Right cardiac atrium (tissue), 5 donors: ENCODE measurements around the gene FOXB2. TPM values are rescaled to one million over a fixed set of nuclear protein-coding genes. Genes with fewer than 3 reads are reported as not detected.
"Not testable (repeated sequence)": the region's sequence is repeated elsewhere in the genome, so short reads cannot be mapped to it uniquely, and the experiment has no call there.

Experiments
- ATAC-seq, 2 donors: fragments of 200-7000 bp; cut with Tn5 transposase; one replicate each; pipeline versions ENCODE4 v1.8.0 to v1.9.1; 2020; ENCODE audit warnings: moderate library complexity in 2 of 2, mild to moderate bottlenecking in 1 of 2
- DNase-seq, 3 donors: peaks; one replicate each; pipeline ENCODE4 v3.0.0-alpha.2; 2020
- H3K27ac ChIP-seq: one replicate; pipeline ENCODE4 v1.5.1; 2013; ENCODE audit warnings: mild to moderate bottlenecking, low read length, control low read depth, moderate library complexity
- H3K27me3 ChIP-seq: one replicate; pipeline ENCODE4 v1.6.1; 2013; ENCODE audit not compliant: control insufficient read depth, insufficient read depth
- H3K4me1 ChIP-seq: one replicate; pipeline ENCODE4 v1.6.1; 2013; ENCODE audit warnings: low read length; ENCODE audit not compliant: control insufficient read depth, insufficient read depth
- H3K4me3 ChIP-seq: one replicate; pipeline ENCODE4 v1.5.1; 2013; ENCODE audit warnings: low read length, control low read depth
- H3K9me3 ChIP-seq: one replicate; pipeline ENCODE4 v1.6.1; 2013; ENCODE audit warnings: low read length; ENCODE audit not compliant: control insufficient read depth
- WGBS: extraction: QIAGEN DNeasy Blood & Tissue Kit; methylation state at CpG from one replicate; pipeline ENCODE4 v1.1.7; 2013; 5-methylcytosine and 5-hydroxymethylcytosine counted together
- intact Hi-C, 4 donors: fragments of 100-400 bp; cut with DNase I; formaldehyde crosslinking; loops; one replicate each; pipeline versions ENCODE4 v1.11.0 to v1.14.0; 2022 to 2023
- long read RNA-seq, 4 donors: library from polyadenylated mRNA; unstranded; transcript quantifications; one replicate each; pipeline ENCODE4 v2.0.0, GENCODE V29; 2020 to 2021
- polyA plus RNA-seq: library from polyadenylated mRNA; stranded (reverse); fragments of 200-250 nt; gene quantifications from one replicate; pipeline ENCODE4 v1.2.3, GENCODE V29; 2013
- total RNA-seq, 4 donors: library from RNA; stranded (reverse); fragmentation: NEBNext Ultra II Directional; extraction: Animal tissue kit (Norgen Biotek cat#: 25700); gene quantifications; one replicate each; pipeline ENCODE4 v1.2.1, GENCODE V29; 2021
- donor health status: healthy with polysubstance abuse.
- donor health status: DM: no; HTN: yes; CAD: no.
- donor health status: DM: no; HTN: no; CAD: no.
- donor health status: DM: no; HTN: yes; CAD: no; lungs with severe emphysema.
- donor health status: DM: yes; HTN: yes; CAD: no.

The FOXB2 gene
- total RNA-seq (not detected), polyA plus RNA-seq (not detected)
- long read RNA-seq, donor 1 = 0 reads
- long read RNA-seq, donor 2 = 0 reads
- long read RNA-seq, donor 3 = 0 reads
- long read RNA-seq, donor 4 = 0 reads

DNA sequence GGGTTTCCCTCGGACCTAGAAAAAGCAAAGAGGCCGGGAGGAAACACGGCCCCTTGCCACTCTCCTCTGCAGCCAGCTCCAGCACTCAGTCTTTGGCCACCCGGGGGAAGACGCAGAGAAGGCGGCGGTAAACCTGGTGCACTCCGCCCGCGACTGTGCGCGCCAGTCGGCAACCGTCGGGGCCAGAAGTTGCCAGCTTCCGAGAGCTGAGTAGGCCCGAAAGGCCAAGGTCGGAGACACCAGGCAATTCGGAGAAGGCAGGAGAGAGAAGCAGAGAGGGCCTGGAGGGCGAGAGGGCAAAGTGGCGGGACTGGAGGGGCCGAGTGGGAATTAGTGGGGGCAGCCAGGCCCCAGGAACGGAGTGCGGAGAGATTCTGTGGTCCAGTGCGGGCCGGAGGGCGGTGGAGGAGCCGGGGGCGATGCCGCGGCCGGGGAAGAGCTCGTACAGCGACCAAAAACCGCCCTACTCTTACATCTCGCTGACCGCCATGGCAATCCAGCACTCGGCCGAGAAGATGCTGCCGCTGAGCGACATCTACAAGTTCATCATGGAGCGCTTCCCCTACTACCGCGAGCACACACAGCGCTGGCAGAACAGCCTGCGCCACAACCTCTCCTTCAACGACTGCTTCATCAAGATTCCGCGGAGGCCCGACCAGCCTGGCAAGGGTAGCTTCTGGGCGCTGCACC lies at the start of gene FOXB2:
Gene FOXB2 (plus strand): TSS at position 420 of the 690 bp plus-strand sequence. CDS start 0 bp downstream, at position 420.
- Histone ChIP-seq H3K9me3 (no peaks in the 10 kb centered on the region), H3K4me1 (peaks cover 2% of the 10 kb centered on the region), H3K4me3 (peak within 1 kb of the TSS; percentile 34), H3K27ac (no peak within 1 kb of the TSS), H3K27me3 (no peaks in the 10 kb centered on the region)
- DNase-seq (no peak), ATAC-seq (no peak)
- WGBS = 4% methylated on average over 51 of the region's 51 CpGs
- intact Hi-C loops = no loop called here

DNA sequence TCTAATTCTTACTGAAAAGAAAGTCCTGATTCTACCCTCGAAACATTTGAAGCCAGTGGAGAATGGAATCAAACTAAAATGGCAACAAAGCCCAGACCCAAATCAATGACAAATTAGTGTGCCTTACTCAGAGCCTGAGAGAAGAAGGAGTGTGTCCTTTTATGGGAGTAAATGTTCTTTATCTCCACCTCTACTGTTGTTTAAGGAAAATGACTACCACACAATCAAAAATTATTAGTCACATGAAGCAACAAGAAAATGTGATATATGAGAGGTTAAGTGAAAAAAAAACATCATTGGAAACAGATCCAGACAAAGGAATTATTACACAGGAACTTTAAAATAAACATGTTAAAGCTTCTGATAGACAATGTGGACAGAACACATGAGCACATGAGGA lies 49.7 kb upstream of the FOXB2 start:
- Histone ChIP-seq H3K27me3 (no peaks in the 10 kb centered on the region), H3K9me3 (peaks cover 2% of the 10 kb centered on the region), H3K27ac (no peak overlapping the region), H3K4me1 (no peaks in the 10 kb centered on the region), H3K4me3 (no peak overlapping the region)
- DNase-seq = no peak
- ATAC-seq = no peak
- intact Hi-C loops = no loop called here
- 66% methylated on average over 1 of the region's 1 CpG for WGBS

DNA sequence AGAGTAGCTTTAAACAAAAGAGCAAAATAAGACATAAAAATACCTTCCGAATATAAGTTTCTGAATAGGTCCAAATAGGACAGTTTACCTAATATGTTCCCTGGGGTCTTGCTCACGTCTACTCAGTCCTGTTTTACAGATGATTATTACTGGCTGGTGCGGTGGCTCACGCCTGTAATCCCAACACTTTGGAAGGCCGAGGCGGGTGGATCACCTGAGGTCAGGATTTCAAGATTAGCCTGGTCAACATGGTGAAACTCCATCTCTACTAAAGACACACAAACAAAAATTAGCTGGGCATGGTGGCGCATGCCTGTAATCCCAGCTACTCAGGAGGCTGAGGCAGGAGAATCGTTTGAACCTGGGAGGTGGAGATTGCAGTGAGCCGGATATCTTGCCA lies 40.6 kb upstream of the FOXB2 start:
- DNase-seq, ATAC-seq, H3K27ac ChIP-seq, H3K4me1 ChIP-seq, intact Hi-C loops, H3K27me3 ChIP-seq, H3K4me3 ChIP-seq, H3K9me3 ChIP-seq: not testable (repeated sequence)
- 87% methylated on average over 9 of the region's 9 CpGs for WGBS

DNA sequence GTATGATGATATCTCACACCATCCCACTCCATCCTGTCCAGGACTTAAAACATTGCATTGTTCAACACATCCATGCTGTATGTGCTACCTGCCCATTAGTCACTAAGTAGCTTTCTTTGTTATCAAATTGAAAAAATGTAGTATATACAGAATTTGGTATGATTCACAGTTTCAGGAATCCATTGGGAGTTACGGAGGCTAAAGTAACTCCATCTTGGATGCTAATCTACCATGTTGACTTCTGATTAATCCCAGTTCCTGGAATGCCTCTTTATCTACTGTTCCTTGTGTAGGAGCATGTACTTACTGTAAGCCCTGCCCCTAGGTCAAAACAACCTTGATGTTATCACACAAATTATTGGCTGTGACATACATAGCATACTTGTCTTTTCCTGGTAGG lies 38.9 kb upstream of the FOXB2 start:
- H3K27ac ChIP-seq = no peak overlapping the region
- WGBS = 69% methylated on average over 1 of the region's 1 CpG
- no peaks in the 10 kb centered on the region for H3K4me1 ChIP-seq
- DNase-seq (no peak), ATAC-seq (no peak)
- peaks cover 2% of the 10 kb centered on the region for H3K27me3 ChIP-seq
- H3K9me3 ChIP-seq = no peaks in the 10 kb centered on the region
- no peak overlapping the region for H3K4me3 ChIP-seq
- intact Hi-C loops = no loop called here

DNA sequence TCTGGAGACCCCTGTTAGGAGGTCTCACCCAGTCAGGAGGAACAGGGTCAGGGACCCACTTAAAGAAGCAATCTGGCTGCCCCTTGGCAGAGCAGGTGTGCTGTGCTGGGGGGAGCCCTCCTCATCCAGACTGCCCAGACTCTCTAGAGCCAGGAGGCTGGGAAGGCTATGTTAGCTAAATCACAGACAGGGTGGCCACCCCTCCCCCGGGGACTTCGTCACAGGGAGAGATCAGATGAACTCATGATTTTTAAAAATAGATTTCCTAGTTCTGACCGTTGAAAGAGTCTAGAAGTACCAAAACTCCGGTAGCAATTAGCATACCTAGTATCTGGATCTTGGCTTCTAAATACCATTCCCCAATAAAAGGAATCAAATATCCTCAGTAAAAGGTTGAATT lies 35.0 kb upstream of the FOXB2 start:
- Histone ChIP-seq H3K27ac (no peak overlapping the region), H3K27me3 (peaks cover 2% of the 10 kb centered on the region), H3K9me3 (no peaks in the 10 kb centered on the region), H3K4me1 (no peaks in the 10 kb centered on the region), H3K4me3 (no peak overlapping the region)
- 58% methylated on average over 4 of the region's 4 CpGs for WGBS
- intact Hi-C loops = no loop called here
- no peak for ATAC-seq
- DNase-seq = peak in 1 of 3 donors; percentile 33

DNA sequence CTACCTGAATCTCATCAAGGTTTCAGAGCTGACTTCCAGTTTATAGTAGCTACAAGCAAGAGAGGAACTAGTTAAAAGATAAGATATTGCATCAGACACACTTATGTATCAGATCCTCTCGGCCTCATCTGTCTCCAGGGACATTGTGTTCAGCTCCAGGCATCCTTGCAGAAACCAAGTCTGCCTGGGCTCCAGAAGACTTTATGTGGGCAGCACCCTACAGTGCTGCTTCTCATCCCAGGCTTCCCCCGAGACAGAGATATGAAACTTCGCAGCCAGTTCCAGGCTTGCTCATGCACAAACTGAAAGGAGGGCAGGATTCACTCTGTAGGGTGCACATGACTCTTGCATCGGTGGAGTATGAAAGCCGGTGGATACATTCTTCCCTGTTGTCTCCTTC lies 33.9 kb upstream of the FOXB2 start:
- H3K27ac ChIP-seq = no peak overlapping the region
- intact Hi-C loops = loop anchor here in 1 of 4 donors (5.0 kb wide), 1 partner anchor 178 kb away; no protein-coding TSS in a partner anchor
- H3K4me3 ChIP-seq = no peak overlapping the region
- ATAC-seq (no peak), DNase-seq (no peak)
- H3K27me3 ChIP-seq = peaks cover 2% of the 10 kb centered on the region
- H3K9me3 ChIP-seq = no peaks in the 10 kb centered on the region
- H3K4me1 ChIP-seq = no peaks in the 10 kb centered on the region
- WGBS = 72% methylated on average over 5 of the region's 5 CpGs

DNA sequence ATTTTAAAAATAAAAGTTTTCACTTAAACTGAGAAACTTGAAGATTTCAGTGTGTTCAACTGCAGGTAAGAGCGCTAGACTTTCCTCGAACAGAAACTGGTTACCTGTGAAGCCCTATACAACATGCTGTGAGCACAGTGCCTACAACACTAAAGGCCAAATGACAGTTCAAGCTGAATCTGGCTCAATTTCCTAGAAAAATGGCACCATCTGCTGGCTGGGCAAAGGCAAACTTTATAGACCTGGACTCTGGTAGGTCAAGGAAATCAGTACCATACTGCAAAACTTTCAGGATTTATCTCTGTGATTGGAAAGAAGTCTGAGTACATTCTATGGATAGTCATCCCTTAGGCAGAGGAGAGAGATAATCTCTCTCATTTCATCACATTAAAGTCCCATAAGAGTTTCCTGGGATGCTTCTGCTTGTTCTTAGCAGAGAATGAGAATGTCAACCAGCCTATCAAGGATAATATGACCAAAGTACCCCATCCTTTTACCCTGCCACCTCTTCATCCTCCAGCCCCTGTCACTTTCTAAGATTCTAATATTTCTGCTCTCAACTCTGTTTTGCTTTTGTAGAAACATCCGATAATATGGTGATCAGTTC lies 31.8 kb upstream of the FOXB2 start:
- WGBS = 59% methylated on average over 3 of the region's 3 CpGs
- H3K9me3 ChIP-seq = no peaks in the 10 kb centered on the region
- intact Hi-C loops = loop anchor here in 1 of 4 donors (5.0 kb wide), 1 partner anchor 180 kb away; no protein-coding TSS in a partner anchor
- peaks cover 2% of the 10 kb centered on the region for H3K27me3 ChIP-seq
- no peak overlapping the region for H3K4me3 ChIP-seq
- no peaks in the 10 kb centered on the region for H3K4me1 ChIP-seq
- no peak overlapping the region for H3K27ac ChIP-seq
- ATAC-seq (no peak), DNase-seq (no peak)

DNA sequence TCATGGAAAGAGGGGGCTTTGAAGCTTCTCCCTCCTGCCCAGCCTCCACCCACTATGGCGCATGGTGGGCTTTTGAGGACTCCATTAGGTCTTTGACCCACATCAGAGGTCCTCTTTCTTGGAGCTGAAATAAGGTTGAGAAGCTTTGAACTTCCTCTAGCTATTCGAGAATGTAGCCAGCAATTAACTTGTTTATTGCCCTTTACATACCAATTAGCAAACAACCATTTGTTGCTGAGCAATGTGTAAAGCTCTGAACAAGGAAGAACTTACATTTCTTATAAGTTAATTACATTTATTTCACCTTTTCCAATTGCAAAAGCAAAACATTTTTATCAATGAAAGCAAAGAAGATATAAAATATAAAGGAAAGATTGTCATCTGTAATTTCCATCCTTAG lies 30.5 kb upstream of the FOXB2 start:
- no peak overlapping the region for H3K4me3 ChIP-seq
- DNase-seq (no peak), ATAC-seq (no peak)
- intact Hi-C loops = loop anchor here in 1 of 4 donors (5.0 kb wide), 1 partner anchor 182 kb away; no protein-coding TSS in a partner anchor
- WGBS = 69% methylated on average over 2 of the region's 2 CpGs
- H3K4me1 ChIP-seq = no peaks in the 10 kb centered on the region
- no peaks in the 10 kb centered on the region for H3K27me3 ChIP-seq
- no peaks in the 10 kb centered on the region for H3K9me3 ChIP-seq
- no peak overlapping the region for H3K27ac ChIP-seq

DNA sequence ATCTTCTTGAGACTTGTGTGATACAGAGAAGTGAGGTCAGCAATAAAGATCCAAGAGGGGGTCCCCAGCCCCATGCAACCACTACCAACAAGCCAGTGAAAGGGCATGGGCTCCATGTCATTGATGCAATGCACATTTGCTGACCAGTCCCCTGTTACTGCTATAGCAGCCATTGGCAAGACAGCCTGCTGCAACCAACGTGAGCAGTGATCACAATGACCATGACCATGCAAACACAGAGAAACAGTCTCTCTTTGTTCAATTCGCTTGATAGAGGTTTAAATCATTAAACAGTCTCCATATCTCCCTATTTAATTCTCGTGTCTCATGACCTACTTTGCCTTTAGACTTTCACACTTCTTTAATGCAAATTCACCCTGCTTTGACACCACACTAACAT lies 30.0 kb upstream of the FOXB2 start:
- H3K4me3 ChIP-seq = no peak overlapping the region
- intact Hi-C loops = loop anchor here in 1 of 4 donors (5.0 kb wide), 1 partner anchor 182 kb away; no protein-coding TSS in a partner anchor
- no peaks in the 10 kb centered on the region for H3K4me1 ChIP-seq
- ATAC-seq (no peak), DNase-seq (no peak)
- H3K27me3 ChIP-seq = no peaks in the 10 kb centered on the region
- H3K27ac ChIP-seq = no peak overlapping the region
- H3K9me3 ChIP-seq = no peaks in the 10 kb centered on the region
- 56% methylated on average over 3 of the region's 3 CpGs for WGBS

DNA sequence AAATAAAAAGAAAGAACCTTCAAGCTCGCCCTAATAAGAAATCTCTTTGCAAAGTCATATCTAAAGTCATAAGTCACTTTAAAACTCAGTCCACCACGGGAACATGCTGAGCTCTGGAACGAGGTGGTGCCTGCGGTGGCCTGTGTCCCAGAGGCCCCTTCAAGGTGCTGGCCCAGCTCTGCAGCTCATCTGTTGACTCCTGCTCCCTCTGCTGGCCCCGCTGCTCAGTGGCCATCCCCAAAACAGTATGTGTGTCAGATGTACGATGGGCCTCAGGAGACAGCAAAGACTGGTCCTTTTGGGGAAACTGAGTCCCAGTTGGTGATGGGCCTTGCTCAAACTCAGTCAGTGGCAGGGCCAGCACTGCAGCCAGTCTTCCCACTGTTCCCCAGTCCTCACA lies 22.8 kb upstream of the FOXB2 start:
- H3K4me3 ChIP-seq = no peak overlapping the region
- no peaks in the 10 kb centered on the region for H3K27me3 ChIP-seq
- intact Hi-C loops = loop anchor here in 3 of 4 donors (2.0 to 5.0 kb wide), 2 partner anchors 184 to 186 kb away; no protein-coding TSS in a partner anchor
- H3K9me3 ChIP-seq = no peaks in the 10 kb centered on the region
- H3K27ac ChIP-seq = no peak overlapping the region
- DNase-seq (peak; percentile 46 to 85 (median 85)), ATAC-seq (peak; percentile 86 to 91)
- no peaks in the 10 kb centered on the region for H3K4me1 ChIP-seq
- WGBS = 15% methylated on average over 6 of the region's 6 CpGs

DNA sequence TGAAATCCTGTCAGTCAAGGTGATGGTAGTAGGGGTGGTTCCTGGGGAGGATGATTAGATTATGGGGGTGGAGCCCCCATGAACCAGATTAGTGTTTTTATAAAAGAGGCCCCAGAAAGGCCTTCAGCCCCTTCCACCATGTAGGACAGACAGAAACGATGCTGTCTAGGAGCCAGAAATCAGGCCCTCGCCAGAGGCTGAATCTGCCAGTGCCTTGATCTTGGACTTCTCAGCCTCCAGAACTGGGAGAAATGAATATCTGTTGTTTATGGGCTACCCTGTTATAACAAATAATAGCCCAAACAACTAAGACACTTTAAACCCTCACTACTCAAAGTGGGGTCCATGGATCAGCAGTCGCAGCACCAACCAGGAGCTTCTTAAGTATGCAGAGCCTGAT lies 20.2 kb upstream of the FOXB2 start:
- Histone ChIP-seq H3K4me3 (no peak overlapping the region), H3K27me3 (no peaks in the 10 kb centered on the region), H3K4me1 (no peaks in the 10 kb centered on the region), H3K27ac (no peak overlapping the region), H3K9me3 (no peaks in the 10 kb centered on the region)
- WGBS = 91% methylated on average over 3 of the region's 3 CpGs
- DNase-seq (no peak), ATAC-seq (no peak)
- intact Hi-C loops = loop anchor here in 2 of 4 donors (5.0 kb wide), 1 partner anchor 187 kb away; no protein-coding TSS in a partner anchor
